NCI-H1092 (cell line): ENCODE measurements around the gene AQP6.
"Not testable (repeated sequence)": the region's sequence is repeated elsewhere in the genome, so short reads cannot be mapped to it uniquely, and the experiment has no call there.

Source experiments
- DNase-seq: peaks from one replicate; lab custom pipeline; 2025; lab: John Stamatoyannopoulos, UW

The AQP6 gene

GRCh38 chr12:49970658-49971057 lies 2.1 kb upstream of the AQP6 start:
- DNase-seq = no peak

- DNase-seq = no peak
Observed at GRCh38 chr12:49971141-49971540, 1.6 kb upstream of the AQP6 start.

GRCh38 chr12:49972129-49972528 lies 618 bp upstream of the AQP6 start:
- DNase-seq = no peak

DNA sequence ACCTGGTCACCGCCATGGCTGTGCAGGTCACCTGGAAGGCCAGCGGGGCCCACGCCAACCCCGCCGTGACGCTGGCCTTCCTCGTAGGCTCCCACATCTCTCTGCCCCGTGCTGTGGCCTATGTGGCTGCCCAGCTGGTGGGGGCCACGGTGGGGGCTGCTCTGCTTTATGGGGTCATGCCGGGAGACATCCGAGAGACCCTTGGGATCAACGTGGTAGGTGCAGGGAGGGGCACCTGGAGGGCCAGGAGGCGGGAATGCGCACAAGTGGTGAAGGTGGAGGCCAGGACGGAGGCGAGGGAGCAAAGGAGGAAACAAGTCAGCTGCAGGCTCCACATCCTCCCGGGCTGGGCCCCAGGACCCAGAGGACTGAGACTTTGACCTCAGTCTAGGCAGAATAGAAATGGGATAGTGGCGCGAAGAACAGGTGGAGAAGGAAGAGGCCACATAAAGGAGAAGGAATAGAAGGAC lies 649 bp downstream of the AQP6 start:
- no peak for DNase-seq

DNA sequence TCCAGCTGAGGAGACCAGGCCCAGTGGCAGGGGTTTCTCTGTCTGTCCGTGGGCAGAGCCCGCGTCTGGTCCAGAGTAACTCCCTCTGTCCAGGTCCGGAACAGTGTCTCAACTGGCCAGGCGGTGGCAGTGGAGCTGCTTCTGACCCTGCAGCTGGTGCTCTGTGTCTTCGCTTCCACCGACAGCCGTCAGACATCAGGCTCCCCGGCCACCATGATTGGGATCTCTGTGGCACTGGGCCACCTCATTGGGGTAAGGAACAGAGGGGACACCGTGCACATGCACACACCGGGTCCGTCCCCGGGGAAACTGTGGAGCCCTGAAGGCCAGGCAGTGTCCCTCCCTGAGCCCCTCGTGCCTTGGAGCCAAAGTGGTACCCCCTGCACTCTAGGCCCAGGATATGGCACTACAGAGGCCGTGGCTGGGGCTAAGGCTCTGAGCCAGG lies 1.5 kb downstream of the AQP6 start:
- DNase-seq = peak; percentile 53

DNA sequence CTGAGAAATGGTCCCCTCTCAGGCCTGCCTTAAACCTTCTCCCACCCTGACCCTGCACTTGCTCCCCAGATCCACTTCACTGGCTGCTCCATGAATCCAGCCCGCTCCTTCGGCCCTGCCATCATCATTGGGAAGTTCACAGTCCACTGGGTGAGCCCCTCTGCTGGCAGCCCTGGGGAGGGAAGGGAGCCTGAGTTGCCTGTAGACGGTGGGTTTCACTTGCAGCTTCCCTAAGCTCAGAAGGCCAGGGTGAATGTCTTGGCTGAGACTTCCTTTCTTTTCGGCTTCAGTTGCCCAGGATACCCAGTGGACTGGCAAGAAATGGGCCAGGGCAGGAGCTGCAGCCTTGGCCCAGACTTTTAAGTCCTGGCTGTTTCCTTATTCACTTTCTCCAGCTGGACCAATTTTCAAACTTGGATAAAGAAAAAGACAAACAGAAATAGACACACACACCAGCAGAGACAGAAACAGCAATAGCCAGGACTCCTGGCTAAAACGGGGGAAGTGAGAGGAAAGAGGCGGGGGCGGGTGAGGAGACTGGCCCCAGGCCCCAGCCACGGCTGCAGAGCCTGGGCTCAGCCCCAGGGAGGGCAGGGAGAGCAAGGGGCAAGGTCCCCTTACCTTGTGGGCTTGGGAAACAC lies 2.0 kb downstream of the AQP6 start:
- no peak for DNase-seq

DNA sequence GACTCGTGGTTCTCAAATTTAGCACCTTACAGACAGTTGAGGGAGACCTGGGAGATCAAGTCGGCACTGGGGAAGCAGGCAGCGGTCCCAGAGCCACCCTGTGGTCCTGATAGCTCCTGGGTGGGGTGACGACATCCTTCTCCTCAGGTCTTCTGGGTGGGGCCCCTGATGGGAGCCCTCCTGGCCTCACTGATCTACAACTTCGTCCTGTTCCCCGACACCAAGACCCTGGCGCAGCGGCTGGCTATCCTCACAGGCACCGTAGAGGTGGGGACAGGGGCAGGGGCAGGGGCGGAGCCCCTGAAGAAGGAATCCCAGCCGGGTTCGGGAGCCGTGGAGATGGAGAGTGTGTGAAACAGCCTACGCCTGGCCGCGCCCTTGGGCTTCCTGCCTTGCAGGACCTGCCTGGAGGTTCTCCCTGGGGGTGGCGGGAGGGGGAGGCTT lies 2.6 kb downstream of the AQP6 start:
- no peak for DNase-seq

GRCh38 chr12:49976557-49976956 lies 3.8 kb downstream of the AQP6 start:
- DNase-seq = no peak

DNA sequence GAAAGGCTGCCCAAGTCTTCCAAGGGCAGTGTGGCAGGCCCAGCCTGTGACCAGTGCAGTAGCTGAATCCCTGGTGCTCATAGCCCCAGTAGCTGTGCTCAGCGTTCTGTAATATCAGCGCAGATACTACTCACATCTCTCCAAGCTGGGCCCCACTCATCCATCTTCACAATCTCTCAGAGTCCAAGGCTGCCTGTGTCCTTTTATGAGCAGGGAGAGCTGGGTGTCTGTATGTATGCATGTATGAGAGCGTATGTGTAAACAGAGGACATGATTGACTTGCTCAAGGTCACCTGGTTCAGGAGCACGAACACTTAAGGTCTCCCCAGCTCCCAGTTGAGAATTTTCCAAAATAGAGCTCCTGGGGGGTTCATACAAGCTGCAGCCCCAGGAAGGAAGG lies 5.4 kb downstream of the AQP6 start:
- no peak for DNase-seq

GRCh38 chr12:49979016-49979586 lies 6.4 kb downstream of the AQP6 start:
- no peak for DNase-seq

- DNase-seq = no peak
Observed at GRCh38 chr12:49979791-49980190, 7.0 kb downstream of the AQP6 start.

- DNase-seq = no peak
Observed at GRCh38 chr12:49980501-49981349, 8.0 kb downstream of the AQP6 start.

GRCh38 chr12:49982246-49983087 lies 9.7 kb downstream of the AQP6 start:
- DNase-seq = no peak

DNA sequence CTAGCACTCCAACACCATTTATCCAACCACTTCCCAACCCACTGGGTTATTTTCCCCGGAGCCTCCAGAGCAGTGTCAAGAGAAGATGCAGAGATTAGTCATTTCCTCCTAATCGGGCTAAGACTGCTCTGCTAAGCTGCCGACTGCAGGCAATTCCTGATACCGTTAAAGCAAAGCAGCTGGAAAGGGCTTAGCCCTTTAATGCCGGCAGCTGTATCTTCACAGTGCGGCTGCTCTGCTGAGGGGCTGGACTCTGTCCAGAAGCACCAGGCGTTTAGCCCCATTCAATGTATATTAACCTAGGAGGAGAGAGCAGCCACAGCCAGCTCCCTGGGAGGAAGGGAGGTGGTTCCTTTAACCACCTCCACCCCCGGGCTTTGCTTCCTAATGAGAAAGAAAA lies 11.1 kb downstream of the AQP6 start:
- peak; percentile 58 for DNase-seq

GRCh38 chr12:49984476-49985359 lies 12.0 kb downstream of the AQP6 start:
- no peak for DNase-seq

GRCh38 chr12:49985981-49986380 lies 13.2 kb downstream of the AQP6 start:
- no peak for DNase-seq

DNA sequence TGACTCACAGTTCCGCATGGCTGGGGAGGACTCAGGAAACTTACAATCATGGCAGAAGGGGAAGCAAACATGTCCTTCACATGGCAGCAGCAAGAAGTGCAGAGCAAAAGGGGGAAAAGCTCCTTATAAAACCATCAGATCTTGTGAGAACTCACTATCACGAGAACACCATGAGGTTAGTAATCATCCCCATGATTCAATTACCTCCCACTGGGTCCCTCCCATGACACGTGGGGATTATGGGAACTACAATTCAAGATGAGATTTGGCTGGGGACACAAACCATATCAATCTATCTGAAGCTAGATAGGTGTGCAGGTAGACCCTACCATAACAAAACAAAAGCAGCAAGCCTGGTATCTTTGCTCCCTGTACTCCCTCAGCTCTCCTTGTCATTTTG lies 13.7 kb downstream of the AQP6 start:
- not testable (repeated sequence) for DNase-seq

- peak; percentile 42 for DNase-seq
Observed at GRCh38 chr12:49987625-49988303, 15.0 kb downstream of the AQP6 start.

DNA sequence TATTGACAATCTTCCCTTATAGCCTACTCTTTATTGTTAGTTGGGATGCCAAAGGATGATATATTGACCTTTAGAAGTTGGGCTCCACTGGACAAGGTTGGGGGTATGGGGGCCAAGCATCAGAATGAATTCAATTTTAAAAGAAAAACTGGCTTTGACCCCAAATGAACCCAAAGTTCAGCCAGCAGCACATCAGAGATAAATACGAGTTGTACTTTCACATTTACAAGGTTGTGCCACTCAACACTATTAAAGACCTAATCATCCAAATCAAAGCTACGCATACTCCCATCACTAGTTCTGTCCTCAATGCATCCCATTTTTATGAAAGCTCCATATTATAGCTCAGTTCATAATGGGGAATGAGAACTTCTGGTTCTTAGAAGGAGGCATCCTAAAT lies 16.7 kb downstream of the AQP6 start:
- not testable (repeated sequence) for DNase-seq

DNA sequence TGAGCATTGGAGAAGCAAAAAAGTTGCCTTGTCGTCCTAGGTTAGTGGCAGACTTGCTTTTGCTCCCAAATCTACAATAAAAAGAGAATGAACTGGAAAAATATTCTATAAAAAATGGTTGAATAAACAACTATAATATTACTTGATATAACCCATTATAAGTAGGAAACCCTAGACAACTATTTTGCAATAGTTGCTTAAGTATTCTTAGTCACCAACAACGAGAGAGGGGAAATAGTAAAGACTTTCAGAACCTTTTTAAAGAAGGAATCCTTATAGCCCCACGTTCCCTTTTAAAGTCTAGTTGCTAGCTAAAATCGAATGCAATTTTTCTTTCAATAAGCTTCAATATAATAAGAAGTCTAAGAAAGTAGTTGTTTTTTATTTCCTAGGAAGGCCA lies 17.5 kb downstream of the AQP6 start:
- DNase-seq = no peak
